Stimulated activated CD8-positive, alpha-beta memory T cell treated with anti-CD3 and anti-CD28 coated beads, Interleukin-12 subunit alpha, Interleukin-12 subunit beta, amount 100 ng/mL, for 24 hours (primary cell): ENCODE data around the gene RAC3.

Experiments used
- DNase-seq: peaks from one replicate; pipeline ENCODE4 v3.0.0-alpha.2; 2020; ENCODE audit errors: extremely low read depth

The RAC3 gene

GRCh38 chr17:82031303-82031884 lies at the start of gene RAC3:
Gene RAC3 (plus strand): TSS chr17:82031678. CDS start chr17:82031762, 84 bp downstream.
- DNase-seq, result no peak

GRCh38 chr17:81983011-81983638 lies 48.4 kb upstream of the RAC3 start:
- no peak for DNase-seq

- no peak for DNase-seq
Observed at GRCh38 chr17:81983639-81984373, 47.7 kb upstream of the RAC3 start.

GRCh38 chr17:81984773-81985410 lies 46.6 kb upstream of the RAC3 start:
- no peak for DNase-seq

GRCh38 chr17:81986606-81987005 lies 44.9 kb upstream of the RAC3 start:
- DNase-seq, result no peak

- no peak for DNase-seq
Observed at GRCh38 chr17:81987161-81987770, 44.2 kb upstream of the RAC3 start.

- no peak for DNase-seq
Observed at GRCh38 chr17:81990836-81991683, 40.4 kb upstream of the RAC3 start.

- DNase-seq, result no peak
Observed at GRCh38 chr17:81991684-81992305, 39.7 kb upstream of the RAC3 start.

- DNase-seq, result no peak
Observed at GRCh38 chr17:81992306-81993102, 39.0 kb upstream of the RAC3 start.

- DNase-seq, result no peak
Observed at GRCh38 chr17:81993729-81994592, 37.5 kb upstream of the RAC3 start.

- DNase-seq, result no peak
Observed at GRCh38 chr17:81994593-81995462, 36.6 kb upstream of the RAC3 start.

- no peak for DNase-seq
Observed at GRCh38 chr17:81995463-81996231, 35.8 kb upstream of the RAC3 start.

GRCh38 chr17:81996232-81996756 lies 35.2 kb upstream of the RAC3 start:
- DNase-seq, result no peak

GRCh38 chr17:81996757-81997441 lies 34.6 kb upstream of the RAC3 start:
- DNase-seq, result no peak

- no peak for DNase-seq
Observed at GRCh38 chr17:81998212-81998611, 33.3 kb upstream of the RAC3 start.

- DNase-seq, result no peak
Observed at GRCh38 chr17:81998691-81999438, 32.6 kb upstream of the RAC3 start.
